Measurements from ENCODE around the gene HES4.
A peak's percentile ranks its signal among the peaks of the same experiment; 100 is the strongest.
"Not testable (repeated sequence)": the region's sequence is repeated elsewhere in the genome, so short reads cannot be mapped to it uniquely, and the experiment has no call there.

HES4 gene

DNA sequence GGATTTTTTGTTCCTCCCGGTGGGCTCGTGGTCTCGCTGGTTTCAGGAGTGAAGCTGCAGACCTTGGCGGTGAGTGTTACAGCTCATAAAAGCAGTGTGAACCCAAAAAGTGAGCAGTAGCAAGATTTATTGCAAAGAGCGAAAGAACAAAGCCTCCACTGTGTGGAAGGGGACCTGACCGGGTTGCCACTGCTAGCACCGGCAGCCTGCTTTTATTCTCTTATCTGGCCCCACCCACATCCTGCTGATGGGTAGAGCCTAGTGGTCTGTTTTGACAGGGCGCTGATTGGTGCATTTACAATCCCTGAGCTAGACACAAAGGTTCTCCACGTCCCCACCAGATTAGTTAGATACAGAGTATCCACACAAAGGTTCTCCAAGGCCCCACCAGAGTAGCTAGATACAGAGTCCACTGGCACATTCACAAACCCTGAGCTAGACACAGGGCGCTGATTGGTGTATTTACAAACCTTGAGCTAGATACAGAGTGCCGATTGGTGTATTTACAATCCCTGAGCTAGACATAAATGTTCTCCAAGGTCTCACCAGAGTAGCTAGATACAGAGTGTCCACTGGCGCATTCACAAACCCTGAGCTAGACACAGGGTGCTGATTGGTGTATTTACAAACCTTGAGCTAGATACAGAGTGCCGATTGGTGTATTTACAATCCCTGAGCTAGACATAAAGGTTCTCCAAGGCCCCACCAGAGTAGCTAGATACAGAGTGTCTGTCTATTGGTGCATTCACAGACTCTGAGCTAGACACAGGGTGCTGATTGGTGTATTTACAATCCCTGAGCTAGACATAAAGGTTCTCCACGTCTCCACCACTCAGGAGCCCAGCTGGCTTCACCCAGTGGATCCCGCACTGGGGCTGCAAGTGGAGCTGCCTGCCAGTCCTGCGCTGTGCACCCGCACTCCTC lies 17.8 kb upstream of the HES4 start:
- DNase-seq (ENCODE audit: low read depth in 2 of 2) = not testable (repeated sequence)

DNA sequence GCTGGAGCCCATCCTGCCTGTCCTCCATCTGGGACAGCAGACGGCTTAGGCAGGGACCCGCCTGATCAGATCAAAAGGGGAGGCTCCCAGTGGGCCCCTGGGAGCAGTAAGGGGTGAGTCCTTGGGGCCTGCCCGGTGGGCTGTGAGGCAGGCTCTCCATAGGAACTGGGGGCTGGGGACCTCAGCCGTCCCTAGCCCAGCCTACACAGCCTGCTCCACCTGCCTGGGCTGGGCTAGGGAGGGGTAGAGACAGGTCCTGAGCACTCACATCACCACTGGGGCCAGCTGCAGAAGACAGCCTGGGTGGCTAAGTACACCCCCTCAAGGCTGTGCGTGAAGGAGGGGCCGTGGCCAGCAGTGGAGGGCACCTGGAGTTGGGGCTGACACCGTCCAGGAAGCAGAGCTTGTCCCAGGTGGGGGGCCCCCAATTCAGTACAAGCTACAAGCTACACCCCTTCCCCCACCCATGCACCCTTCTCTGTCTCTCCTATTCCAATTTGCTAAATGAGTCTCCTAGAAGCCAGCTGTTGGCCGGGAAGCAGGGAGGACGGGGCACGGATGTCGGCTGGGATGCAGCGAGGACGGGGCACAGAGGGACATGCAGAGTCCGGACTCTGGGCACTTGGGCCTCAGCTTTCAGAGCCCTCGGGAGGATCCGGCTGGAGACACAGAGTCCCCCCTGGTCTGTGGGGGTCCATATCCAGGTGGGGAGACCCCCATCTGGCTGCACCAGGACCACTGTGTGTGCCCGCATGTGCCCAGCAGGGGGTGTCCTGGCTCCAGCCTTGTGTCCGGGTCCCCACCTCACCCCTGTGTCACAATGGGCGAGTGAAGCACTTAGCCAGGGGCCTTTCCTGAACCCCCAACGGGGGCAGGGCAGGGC lies 15.1 kb upstream of the HES4 start:
- no peak for DNase-seq (ENCODE audit: low read depth in 2 of 2)

- DNase-seq (ENCODE audit: low read depth in 2 of 2) = no peak
Measured at GRCh38 chr1:1013922-1014648, 14.2 kb upstream of the HES4 start.

DNA sequence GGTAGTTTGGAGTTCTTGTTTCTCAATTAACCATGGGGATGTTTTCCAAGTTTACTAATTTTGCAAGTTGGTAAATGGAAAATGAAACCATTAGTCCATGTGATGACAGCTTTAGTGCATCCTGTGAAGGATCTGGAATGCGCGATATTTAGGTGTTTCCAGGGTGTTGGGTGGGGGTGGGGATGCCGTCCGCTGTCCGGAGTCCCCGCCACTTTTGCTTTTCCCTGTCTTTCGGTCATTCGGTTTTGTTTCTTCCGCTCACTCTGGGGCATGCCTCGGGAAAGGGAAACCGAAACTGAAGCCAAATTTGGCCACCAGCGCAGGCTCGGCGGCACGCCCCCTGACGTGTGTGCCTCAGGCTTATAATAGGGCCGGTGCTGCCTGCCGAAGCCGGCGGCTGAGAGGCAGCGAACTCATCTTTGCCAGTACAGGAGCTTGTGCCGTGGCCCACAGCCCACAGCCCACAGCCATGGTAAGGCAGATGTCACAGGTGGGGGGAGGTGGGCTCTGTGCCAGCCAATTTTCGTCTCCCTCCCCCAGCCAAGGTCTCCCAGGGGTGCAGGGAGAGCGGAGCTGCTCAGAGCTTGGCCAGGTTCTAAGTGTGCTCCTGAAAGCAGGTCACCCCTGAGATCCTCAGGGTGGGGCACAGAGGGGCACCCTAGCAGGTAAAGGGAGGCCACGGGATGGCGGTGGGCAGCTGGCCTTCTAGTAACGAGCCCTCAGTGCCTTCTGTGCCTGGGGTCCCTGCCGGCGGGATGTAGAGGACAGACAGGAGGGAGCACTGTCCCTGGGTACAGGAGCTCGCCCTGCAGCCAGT lies 13.4 kb upstream of the HES4 start, which contains the start of gene ISG15:
ISG15 (plus strand) TSS at position 393 of the 817 bp plus-strand sequence; CDS start at position 470, 77 bp downstream.
- DNase-seq (ENCODE audit: low read depth in 2 of 2) = peak; percentile 78 to 79

DNA sequence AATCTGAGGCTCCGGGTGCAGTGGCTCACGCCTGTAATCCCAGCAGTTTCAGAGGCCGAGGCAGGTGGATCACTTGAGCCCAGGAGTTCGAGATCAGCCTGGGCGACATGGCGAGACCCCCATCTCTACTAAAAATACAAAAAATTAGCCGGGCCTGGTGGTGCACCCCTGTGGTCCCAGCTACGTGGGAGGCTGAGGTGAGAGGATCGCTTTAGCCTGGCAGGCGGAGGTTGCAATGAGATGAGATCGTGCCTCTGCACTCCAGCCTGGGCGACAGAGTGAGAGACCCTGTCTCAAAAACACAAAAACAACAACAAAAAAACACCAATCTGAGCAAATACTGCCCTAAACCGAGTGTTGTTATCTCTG lies 12.8 kb upstream of the HES4 start:
- not testable (repeated sequence) for DNase-seq (ENCODE audit: low read depth in 2 of 2)

DNA sequence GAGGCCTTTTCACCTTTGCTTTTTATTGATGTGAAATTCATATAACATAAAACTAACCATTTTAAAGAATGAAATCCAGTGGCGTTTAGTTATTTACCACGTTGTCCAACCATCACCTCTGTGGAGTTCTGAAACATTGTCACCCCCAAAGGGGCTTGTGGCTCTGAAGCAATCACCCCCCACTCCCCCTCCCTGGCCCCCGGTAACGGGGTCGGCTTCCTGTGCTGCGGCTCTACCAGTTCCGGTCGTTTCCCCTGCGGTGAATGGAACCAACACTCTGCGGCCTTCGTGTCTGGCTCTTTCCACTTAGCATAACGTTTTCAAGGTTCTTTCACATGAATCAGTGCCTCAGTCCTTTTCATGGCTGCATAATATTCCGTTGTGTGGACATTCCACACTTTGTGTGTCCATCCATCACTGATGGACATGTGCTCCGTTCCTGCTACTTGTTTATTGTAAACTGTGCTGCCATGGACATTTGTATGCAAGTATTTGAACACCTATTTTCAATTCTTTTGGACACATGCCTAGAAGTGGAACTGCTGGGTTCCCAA lies 11.6 kb upstream of the HES4 start:
- no peak for DNase-seq (ENCODE audit: low read depth in 2 of 2)

- DNase-seq (ENCODE audit: low read depth in 2 of 2) = not testable (repeated sequence)
Measured at GRCh38 chr1:1010131-1010530, 10.2 kb upstream of the HES4 start.

DNA sequence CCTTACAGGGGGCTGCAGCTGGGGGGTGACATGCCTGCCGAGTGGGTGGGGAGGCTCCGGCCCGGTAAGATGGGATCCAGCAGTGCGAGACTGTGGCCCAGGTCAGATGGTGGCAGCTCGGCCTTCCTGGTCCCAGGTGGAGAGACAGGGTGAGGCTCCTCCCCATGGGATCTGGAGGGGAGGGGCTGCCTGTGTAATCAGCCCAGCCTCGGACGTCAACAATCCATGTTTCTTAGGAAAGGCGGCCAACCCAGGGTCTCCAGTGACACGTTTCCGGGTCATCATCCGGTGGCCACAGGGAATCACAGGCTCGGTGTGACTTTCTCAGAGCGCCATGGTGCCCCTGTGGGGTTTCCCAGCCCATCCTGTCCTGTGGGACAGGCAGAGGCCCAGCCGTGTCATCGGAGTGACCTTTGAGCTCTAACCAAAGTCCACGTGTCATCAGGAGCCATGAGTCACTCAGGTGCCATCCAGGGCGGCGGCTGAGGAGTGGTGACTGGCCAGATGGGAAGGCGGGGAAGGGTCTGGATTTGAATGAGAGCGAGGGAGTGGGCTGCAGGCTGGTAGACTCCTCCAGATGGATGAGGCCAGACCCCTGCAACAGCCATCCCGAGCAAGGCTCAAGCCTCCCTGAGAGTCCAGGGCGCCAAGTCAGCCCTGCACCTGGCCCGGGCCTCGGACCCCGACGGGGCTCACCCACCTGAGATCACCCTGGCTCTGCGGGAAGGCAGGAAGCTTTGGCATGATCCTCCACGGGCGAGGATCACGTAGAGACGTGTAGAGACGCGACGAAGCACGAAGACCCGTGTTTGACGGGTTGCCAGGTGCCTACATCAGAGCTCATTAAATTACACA lies 6.6 kb upstream of the HES4 start:
- no peak for DNase-seq (ENCODE audit: low read depth in 2 of 2)

GRCh38 chr1:1005774-1006304 lies 5.9 kb upstream of the HES4 start:
- DNase-seq (ENCODE audit: low read depth in 2 of 2) = no peak

DNA sequence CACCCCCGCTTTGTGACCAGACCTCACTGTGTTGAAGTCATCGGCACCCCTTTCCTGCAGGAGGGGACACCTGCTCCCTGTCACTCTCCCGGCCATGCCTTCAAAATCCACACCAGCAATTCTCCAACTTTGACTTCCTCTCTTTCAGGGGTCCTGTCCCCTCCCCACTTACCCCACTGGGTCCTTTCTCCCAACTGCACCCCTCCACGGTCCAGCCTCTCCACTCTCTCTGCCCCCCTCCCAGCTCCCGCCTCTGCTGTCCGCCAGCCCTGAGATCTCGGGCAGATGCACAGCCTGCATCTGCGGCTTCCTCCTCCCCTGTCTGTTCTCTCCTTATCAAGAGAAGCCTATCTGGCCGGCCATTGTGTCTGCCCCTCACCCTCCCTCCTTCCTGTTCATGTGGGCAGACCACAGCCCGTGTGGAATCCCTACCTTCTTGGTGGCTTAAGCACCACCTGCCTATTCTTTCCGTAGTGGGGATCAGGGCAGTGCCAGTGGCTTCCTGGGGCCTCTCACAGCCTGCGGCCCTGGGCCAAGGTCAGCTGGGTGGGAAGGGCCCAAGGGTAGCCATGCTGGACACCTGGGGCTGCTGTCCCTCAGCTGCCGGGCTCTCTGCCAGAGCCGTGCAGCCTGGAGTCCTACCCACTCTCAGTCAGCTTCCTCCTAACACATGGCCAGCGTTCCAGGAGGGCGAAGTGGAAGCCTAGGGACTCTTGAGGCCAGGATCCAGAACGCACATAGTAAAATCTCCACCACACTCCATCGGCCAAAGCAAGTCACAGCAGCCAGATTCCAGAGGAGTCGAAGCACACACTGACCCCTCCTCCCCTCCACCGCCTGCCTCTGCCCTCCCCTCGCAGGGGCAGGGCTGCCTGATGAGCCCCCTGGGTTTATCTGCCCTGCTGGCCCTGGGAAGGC lies 5.1 kb upstream of the HES4 start:
- DNase-seq (ENCODE audit: low read depth in 2 of 2) = no peak

DNA sequence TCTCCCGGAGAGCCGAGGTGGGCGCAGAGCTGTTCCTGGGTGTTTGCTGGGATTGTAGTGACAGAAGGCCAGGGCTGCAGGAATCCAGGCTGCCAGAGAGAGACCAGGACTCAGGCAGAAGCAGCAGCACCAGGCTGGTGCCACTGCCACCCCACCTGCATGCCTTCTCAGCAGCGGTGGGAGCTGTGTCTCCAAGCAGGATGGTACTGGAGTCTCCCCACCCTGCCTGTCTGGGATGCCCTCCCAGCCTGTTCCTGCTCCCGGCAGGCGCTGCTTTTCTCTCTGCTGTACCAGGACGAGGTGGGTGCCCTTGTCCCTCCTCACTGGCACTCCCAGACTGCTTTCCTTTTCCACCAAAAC lies 4.5 kb upstream of the HES4 start:
- no peak for DNase-seq (ENCODE audit: low read depth in 2 of 2)

DNA sequence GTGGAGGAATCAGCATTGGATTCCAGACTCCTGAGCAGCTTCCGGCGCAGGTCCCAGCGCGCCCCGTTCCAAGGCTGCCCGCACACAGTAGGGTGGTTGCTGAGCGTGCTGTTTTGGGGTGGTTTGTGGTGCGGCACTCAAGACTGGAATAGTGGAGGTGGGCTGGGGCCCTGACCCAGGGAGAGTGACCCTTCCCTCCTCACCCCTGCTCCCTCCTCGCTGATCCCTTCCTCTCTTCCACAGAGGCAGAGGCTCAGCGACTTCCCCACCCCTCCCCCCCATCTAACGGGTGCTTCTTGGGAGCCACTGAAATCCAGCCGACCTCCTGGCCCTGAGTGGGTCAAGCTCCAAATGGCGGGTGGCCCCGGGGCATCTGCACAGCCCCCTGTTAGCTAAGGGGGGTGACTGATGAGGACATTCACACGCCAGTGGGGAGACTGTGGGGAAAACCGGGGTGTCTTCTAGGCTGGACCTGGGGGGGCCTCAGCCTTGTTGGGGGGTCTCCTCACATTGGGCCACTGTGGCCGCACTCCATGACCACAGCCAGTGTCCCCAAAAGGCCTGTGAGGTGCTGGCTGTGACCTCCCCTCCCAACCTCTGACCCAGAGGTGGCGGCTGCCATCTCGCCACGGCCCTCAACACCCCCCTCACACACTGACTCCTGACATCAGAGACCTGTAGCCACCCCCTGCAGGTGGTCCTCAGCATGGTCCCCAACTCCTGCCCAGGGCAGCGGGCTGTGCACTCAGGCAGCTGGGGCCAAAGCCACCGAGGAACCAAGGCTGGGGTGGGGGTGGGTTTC lies 3.9 kb upstream of the HES4 start:
- no peak for DNase-seq (ENCODE audit: low read depth in 2 of 2)

GRCh38 chr1:1001057-1001783 lies 1.3 kb upstream of the HES4 start:
- DNase-seq (ENCODE audit: low read depth in 2 of 2) = no peak

- DNase-seq (ENCODE audit: low read depth in 2 of 2) = peak in 1 of 2 donors; percentile 48
Measured at GRCh38 chr1:1000357-1001056, 610 bp upstream of the HES4 start.

GRCh38 chr1:998995-999724 lies 737 bp downstream of the HES4 start:
- no peak for DNase-seq (ENCODE audit: low read depth in 2 of 2)

- no peak for DNase-seq (ENCODE audit: low read depth in 2 of 2)
Measured at GRCh38 chr1:998745-998994, 1.2 kb downstream of the HES4 start.

Data from stimulated activated CD8-positive, alpha-beta memory T cell treated with anti-CD3 and anti-CD28 coated beads, Interleukin-2, amount 100 ng/mL, for 48 hours (primary cell).